Stimulated activated CD4-positive, alpha-beta T cell treated with anti-CD3 and anti-CD28 coated beads, TNF-alpha, amount 100 ng/mL, for 24 hours (primary cell): Measurements from ENCODE around the gene BMPER.

Experiments
- DNase-seq, 3 experiments: peaks; one replicate each; pipeline ENCODE4 v3.0.0-alpha.2; 2020; ENCODE audit warnings: low read depth in 3 of 3

The BMPER gene

GRCh38 chr7:33922820-33923219 is 17.5 kb downstream of the BMPER start:
- DNase-seq = no peak

DNA sequence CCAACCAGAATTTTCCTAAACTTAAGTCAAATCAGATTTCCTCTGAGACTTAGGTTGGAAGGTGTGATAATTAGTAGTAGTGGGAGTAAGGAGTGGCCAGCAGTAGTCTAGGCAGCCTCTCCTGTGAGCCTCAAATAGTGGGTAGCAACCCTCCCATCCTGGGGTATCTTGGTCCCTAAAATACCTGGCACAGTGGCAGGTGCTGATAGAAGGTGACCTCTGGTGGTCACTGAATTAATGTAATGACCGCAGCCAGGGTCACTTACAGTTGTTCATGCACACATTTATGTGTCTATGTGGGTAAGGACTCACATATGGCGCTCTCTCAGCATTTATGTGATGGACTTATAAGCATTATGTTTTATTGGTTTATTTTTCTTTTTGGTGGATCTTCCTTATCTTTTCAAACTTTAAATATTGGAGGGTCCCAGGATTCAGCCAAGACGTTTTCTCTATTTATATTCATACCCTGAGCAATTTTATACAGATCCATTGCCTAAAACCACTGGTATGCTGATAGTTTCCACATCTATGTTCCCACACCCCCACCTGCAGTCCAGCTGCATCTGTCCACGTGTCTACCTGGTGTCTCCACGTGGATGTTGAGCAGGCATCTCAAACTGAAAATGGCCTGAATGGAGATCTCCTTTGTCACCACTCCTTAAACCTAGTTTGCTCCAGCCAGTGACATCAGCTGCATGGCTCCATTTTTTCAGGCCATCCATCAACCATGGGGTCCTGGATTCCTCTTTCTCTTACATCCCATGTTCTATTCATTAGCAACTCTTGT is 18.3 kb downstream of the BMPER start:
- no peak for DNase-seq

DNA sequence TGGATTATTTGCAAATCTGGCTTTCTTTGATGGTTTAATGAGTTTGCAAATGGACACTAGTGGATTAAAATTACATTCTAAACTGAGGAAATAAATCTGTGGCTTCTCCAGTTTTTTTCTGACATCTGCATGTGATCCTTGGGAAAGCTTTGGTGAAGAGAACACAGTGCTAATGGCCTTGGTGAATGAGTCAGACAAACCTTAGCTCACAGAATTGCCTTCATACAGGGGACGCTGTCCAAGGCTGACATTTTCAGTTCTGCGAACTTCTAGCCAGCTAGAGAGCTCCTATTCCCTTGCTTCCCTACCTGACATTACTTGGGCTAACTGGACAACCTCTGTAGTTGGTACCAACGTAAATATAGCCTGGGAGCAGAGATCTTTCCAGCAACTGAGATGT is 21.2 kb downstream of the BMPER start:
- DNase-seq = no peak

DNA sequence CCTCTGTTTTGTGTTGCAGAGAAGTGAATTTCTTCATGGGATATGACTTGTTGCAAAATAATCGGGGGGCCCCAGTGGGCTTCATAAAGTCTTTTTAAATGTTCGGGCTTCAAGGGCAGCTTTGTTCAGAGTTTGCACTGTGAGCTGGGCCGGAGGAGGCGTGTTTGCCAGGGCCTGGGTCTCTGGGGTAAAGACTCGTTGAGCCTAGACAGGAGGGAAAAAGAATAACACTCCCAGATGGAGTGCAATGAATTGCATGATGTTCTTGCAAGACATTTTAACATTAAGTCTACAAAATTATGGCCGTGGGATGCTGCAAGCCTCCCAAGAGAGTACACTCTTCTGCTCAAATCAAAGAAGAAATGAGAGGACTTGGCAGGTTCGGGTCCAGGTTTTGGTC is 23.6 kb downstream of the BMPER start:
- DNase-seq = no peak

- no peak for DNase-seq
These were observed 26.9 kb downstream of the BMPER start for GRCh38 chr7:33932221-33932620.

DNA sequence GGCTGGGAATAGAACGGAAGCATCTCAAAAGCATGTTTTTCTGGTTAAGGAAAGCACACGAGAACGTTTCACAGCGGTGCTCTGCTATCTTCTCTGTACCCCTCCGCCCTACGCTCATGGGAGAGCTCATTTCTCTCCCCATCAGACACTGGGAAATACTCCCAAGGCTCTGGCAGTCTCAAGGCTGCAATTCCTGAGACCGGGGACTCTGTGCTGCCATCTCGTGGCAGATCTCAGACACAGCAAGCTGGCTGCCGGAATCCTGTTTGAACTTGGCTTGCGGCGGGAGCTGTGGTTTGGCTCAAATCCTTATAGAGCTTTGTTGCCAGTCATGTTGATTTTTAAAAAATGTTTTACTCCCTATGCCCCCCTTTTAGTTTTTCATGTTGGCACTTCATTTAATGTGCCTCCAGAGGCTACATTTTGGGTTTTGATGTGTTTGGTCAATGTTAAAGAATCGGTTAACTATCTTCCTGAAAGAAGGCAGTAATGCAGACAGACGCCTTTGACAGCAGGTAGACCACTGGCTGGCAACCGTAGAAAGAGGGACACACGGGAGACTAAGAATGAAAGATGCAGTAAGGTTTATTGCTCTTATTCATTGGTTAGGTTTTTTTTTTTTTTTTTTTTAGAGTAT is 27.6 kb downstream of the BMPER start:
- peak; percentile 27 to 53 (median 29) for DNase-seq

DNA sequence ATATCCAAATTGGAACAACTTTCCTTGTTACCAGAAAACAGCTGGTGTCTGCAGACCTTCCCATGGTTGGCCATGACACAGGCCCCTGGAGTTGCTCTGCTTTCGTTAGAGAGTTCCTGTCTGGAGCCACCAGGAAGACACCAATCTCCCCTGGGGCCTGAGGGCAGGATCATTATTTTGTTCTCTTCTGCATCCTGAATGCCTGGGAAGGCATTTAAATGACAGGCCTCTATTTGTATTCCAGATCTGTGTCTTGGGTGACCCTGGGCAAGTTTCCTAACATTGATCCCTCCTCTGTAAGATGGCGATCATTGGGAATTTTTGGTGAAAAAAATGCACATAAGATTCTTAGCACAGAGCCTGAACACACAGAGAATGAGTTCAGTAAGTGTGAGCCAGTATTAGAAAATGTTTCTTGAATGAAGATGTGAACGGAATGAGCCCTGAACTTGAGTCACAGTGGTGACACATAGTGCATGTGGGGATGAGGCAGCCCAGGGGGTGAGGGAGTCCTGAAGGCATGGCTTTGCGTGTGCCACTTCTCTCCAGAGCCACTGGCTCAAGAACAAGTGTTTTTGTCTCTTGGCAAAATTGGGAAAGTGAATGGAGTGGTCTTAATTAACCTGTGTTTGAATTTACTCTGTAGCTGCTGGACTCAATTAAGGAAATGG is 28.4 kb downstream of the BMPER start:
- no peak for DNase-seq

GRCh38 chr7:33934391-33934790 is 29.1 kb downstream of the BMPER start:
- no peak for DNase-seq

DNA sequence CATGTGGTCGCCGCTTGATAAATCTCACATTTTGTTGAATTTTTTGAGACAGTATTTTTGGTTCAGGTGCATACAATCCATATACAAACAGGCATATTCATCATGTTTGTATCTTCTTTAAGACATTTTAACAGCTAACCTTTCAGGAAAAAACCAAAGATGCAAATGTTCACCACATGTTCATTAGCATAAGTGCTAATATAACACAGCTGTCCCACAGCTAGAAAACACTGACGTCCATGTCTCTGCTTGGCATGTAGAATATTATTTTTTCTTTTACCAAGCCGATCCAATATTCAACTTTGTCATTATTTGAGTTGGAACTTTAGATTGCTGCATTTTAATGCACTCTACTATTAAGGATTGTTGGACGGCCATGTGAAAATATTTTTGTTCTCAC is 31.2 kb downstream of the BMPER start:
- DNase-seq = no peak

GRCh38 chr7:33937871-33938270 is 32.5 kb downstream of the BMPER start:
- no peak for DNase-seq

- DNase-seq = no peak
These were observed 33.8 kb downstream of the BMPER start for GRCh38 chr7:33939121-33939520.

- no peak for DNase-seq
These were observed 35.2 kb downstream of the BMPER start for GRCh38 chr7:33940503-33940902.

GRCh38 chr7:33941418-33941817 is 36.1 kb downstream of the BMPER start:
- DNase-seq = no peak

- no peak for DNase-seq
These were observed 40.9 kb downstream of the BMPER start for GRCh38 chr7:33946094-33946699.

DNA sequence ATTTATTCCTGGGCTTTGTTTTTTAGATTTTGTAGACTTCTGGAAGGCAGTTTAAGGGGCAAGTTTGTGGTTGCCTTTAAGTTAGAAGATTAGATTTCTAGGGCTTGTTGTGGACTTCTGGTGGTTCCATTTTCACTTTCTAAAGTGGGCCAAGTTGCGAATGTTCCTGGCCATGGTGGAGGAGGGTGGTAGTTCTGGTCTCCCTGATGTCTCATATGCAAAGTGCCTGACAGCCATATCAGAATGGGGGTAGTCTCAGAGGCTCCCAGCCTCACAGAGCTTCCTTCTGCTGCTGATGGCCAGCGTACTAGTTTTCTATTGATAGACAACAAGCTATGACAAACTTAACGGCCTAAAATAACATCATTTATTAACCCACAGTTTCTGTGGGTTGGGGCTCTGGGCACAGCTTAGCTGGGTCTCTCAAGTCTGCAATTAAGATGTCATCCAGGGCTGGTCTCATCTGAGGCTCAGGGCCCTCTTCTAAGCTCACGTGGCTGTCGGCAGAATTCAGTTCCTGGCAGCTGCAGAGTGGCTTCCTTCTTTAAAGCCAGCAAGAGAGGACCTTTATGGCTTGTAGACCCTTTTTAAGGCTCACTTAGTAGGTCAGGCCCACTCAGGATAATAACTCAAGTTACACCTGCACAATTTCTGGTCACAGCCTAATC is 44.8 kb downstream of the BMPER start:
- no peak for DNase-seq

DNA sequence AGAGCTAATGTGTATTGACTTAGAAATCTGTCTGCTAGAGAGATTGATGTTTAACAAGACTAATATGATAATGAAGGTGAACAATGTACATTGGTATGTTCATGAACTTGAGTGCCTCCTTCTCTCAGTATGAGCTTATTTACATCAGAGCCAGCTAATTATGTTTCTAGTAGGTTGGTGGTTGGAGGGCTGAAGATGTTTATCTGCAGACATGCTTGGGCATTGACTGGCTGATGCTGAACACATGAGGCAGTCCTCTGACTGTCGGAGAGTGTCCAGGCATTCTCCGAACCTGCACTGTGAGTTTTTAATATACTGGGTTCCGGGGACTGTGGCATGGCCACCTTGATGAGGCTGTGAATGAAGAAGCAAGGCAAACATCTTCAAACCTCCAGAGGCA is 47.5 kb downstream of the BMPER start:
- no peak for DNase-seq

DNA sequence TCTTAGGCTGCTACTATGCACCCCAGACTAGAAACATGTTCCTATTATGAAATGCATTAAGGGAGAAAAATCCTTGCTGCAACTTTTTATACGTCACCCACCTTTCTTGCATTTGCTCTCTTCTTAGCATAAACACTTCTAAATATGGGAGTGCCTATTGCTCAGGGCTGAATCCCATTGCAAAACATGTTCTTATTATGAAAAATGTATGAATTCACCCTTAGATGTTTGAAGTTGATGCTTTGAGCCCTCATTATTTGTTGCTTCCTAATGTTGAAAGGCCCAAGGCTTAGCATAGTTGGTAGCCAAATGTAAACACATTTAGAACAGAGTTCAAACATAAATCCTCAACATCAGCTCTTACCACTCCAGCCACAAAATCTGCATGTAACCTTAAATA is 52.8 kb downstream of the BMPER start:
- DNase-seq = no peak

DNA sequence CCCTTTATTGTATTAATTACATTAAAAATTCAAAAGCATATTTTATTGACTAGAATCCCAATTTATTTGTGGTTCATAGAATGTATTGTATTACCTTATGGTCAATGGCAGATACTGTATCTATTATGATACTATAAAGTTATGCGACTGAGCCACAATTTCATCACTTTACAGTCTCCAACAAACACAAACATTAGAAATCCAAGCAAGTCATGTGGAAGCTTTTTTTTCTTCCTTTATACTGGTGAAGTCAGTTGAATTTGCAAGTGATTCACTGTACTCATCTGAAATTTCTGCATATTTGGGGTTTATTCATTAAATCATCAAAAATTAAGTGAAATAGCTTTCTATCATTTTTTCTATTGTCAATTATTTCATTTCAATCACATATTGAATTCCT is 54.3 kb downstream of the BMPER start:
- DNase-seq = no peak

DNA sequence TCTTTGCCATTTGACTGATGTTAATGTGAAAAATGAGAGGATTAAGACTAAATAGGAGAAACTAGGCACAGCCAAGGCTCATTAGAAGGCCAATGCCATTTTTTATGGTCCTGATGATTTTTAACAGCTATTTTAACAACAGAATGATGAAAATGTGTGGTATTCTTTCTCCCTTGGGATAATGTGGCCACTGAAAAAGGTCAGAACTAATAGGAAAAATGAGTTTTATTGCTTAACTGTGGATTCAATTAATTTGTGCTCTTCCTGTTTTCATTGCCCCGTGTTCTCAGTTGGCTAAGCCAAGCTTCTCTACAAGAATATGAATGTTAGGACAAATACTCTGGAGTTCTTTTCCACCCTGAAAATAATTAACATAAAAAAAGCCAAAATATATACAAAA is 56.6 kb downstream of the BMPER start:
- no peak for DNase-seq

GRCh38 chr7:33964417-33965182 is 59.3 kb downstream of the BMPER start:
- no peak for DNase-seq

DNA sequence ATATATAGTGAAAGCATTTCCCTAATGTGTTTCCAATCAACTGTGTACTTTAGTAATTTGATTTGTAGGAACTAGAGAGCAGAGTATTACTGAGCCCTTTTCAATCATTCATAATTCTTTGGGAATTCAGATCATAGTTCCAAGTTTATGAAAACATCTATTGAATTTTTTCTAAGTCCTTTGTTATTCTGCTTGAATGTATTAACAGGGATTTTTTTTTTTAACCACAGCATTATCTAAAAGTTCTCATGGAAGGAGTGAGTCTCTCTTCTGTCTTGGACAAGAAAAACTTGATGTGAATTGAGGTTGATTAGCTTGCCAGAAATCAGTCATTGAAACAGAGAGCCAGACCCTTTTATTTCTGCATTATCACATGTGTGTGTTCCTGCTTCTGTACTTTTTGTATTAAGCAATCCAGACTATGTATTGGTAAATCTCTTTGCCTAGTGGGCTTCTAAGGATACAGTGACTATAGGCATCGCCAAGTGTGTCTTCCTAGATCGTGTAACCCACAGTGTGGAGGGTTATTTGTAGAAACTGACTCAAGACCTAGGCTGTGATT is 59.9 kb downstream of the BMPER start:
- no peak for DNase-seq
